ENCODE data around the gene UPK2.

DNA sequence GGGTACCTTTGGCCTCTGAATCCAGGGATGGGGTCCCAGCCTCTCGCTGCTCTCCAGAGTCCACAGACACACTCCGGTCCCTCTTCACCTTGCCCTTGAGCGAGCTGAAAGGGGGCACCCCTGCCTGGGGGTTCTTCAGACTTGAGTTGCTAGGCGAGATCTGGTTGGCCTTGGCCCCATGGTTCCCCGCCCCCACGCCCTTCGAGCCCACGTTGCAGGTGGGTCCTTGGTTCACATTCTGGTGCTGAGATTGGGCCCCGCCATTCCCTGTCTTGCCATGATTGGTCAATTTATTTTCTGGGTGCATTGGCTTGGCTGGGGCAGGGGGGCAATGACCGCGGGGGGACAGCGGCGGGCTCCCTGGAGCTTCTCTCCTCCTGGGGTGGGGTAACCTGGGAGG is 47.8 kb upstream of the UPK2 start:
- TF ChIP-seq, protein P1, sequence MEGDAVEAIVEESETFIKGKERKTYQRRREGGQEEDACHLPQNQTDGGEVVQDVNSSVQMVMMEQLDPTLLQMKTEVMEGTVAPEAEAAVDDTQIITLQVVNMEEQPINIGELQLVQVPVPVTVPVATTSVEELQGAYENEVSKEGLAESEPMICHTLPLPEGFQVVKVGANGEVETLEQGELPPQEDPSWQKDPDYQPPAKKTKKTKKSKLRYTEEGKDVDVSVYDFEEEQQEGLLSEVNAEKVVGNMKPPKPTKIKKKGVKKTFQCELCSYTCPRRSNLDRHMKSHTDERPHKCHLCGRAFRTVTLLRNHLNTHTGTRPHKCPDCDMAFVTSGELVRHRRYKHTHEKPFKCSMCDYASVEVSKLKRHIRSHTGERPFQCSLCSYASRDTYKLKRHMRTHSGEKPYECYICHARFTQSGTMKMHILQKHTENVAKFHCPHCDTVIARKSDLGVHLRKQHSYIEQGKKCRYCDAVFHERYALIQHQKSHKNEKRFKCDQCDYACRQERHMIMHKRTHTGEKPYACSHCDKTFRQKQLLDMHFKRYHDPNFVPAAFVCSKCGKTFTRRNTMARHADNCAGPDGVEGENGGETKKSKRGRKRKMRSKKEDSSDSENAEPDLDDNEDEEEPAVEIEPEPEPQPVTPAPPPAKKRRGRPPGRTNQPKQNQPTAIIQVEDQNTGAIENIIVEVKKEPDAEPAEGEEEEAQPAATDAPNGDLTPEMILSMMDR (optimal IDR thresholded peaks at IDR 0.05 in 1 of 3, IDR thresholded peaks at IDR 0.05 in 1 of 3, conservative IDR thresholded peaks at IDR 0.05 in 1 of 3; ENCODE audit: extremely low read depth in 1 of 3, insufficient read depth in 2 of 3, low read length in 3 of 3) = no peak
- TF ChIP-seq EZH2 (IDR thresholded peaks at IDR 0.05; ENCODE audit: low read length) = no peak
